GM21576 (cell line): Measurements from ENCODE around the gene CNOT11.
"Not testable (repeated sequence)": the region's sequence is repeated elsewhere in the genome, so short reads cannot be mapped to it uniquely, and the experiment has no call there.

ENCODE experiments used
- ATAC-seq: cut with Tn5 transposase; IDR thresholded peaks from one replicate; pipeline ENCODE4 v1.9.1; 2021; ENCODE audit warnings: mild to moderate bottlenecking, moderate library complexity; ENCODE audit not compliant: unreplicated experiment

CNOT11 gene

GRCh38 chr2:101244899-101245298, 7.8 kb upstream of the CNOT11 start:
- ATAC-seq = not testable (repeated sequence)

DNA sequence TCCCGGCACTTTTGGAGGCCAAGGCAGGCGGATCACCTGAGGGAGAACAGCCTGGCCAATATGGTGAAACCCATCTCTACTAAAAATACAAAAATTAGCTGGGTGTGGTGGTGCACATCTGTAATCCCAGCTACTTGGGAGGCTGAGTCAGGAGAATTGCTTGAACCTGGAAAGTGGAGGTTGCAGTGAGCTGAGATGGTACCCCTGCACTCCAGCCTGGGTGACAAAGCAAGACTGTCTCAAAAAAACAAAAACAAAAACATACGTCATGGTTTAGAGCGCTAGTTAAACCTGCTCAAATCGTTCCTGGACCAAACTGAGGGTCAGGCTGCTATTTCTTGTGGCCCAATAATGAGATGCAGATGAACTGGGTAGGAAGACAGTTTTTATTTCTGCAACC, 7.2 kb upstream of the CNOT11 start:
- ATAC-seq = not testable (repeated sequence)

DNA sequence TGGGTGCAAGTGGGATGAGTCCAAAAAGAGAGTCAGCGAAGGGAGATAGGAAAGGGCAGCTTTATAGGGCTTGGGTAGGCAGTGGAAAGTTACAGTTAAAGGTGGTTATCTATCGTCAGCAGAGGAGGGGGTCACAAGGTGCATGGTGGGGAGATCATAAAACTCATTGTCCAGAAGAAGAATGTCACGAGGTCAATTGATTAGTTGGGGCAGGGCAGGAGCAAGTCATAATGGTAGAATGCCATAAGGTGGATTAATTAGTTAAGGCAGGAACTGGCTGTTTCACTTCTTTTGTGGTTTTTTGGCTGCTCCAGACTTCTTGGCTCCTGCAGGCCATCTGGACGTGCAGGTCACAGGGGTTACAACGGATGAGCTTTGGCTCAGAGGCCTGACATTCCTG, 3.9 kb upstream of the CNOT11 start:
- not testable (repeated sequence) for ATAC-seq

GRCh38 chr2:101249826-101250225, 2.9 kb upstream of the CNOT11 start:
- no peak for ATAC-seq

DNA sequence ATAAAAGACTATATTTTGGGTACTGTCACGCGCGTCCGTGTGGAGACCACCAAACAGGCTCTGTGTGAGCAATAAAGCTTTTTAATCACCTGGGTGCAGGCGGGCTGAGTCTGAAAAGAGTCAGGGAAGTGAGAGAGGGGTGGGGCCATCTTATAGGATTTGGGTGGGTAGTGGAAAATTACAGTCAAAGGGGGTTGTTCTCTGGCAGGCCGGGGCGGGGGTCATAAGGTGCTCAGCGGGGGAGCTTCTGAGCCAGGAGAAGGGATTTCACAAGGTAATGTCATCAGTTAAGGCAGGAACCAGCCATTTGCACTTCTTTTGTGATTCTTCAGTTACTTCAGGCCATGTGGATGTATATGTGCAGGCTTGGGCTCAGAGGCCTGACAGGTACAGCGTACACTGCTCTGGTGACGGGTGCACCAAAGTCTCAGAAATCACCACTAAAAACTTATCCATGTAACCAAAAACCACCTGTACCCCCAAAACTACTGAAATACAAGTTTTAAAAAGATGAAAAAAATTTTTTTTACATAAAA, 1.4 kb upstream of the CNOT11 start:
- ATAC-seq = not testable (repeated sequence)

DNA sequence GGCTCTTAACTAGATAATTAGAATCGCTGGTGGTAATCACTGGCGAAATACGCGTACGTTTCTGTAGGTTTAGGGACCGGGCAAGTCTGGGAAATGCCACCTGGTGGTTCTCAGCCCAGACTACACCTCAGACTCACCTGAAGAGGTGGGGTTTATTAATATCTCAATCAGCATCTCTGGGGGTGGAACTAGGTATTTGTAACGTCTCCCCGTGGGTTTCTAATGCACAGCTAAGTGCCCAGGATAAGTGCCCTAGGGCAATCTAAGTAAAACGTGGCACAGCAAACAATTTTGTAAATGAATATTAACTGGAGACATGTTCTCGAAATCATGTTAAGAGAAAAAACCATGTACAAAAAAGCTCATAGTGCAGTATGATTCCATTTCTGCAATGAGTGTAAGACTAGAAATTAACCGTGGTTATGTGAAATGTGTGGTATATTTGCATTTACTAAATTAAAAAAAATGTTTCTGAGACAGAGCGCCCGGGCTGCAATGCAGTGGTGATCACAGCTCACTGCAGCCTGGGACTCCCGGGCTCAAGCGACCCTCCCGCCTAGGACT, 760 bp upstream of the CNOT11 start:
- ATAC-seq = peak; percentile 35

DNA sequence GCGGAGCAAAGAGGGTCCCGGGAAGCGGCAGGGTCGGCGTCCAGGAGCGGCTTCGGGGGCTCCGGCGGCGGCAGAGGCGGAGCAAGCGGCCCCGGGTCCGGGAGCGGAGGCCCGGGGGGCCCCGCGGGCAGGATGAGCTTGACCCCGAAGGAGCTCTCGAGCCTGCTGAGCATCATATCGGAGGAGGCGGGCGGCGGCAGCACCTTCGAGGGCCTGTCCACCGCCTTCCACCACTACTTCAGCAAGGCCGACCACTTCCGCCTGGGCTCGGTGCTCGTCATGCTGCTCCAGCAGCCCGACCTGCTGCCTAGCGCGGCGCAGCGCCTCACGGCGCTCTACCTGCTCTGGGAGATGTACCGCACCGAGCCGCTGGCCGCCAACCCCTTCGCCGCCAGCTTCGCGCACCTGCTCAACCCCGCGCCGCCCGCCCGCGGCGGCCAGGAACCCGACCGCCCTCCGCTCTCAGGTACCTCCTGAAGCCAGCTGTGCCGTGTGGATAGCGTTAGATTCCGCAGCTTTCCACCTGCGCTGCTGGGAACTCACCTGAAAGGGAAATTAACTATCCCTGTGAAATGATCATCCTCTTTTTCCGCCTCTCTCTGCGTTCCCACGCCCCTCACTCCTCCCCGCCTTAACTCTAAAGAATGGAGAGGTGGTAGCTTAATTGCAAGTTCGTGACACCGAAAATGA, 472 bp downstream of the CNOT11 start:
- ATAC-seq = peak; percentile 53

DNA sequence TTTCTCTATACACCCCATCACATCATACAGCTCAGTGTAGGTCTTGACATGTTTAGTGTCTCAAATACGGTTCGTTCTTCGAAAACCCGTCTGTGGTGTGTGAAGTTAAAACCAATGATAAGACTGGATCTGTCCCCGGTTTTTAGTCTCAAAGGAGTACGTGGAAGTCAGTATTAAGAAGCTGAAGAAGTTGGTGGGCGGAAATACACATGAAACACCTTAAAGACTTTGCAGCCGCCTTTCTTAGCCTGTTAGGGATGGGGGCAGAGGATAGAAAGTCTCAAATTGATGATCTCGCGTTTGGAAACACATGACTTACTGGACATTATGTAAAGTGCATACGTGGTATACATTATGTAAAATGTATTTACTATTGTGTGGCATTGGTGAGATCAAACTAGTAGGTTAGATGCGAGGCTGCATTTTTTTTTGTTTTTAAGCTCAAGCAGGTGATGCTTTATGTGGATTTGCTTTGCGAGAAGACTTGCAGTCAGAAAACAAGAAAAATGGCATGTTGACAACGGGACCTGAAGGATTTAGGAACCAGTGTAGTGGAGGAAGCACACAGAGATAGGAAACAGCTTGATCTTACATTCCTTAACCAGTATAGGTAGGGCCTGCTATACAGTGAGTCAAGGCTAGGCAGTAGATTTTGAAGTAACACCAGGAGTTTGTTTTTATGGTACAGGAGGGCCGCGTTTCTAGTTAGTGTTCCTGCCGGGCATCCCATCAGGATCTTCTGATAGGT, 1.2 kb downstream of the CNOT11 start:
- no peak for ATAC-seq

GRCh38 chr2:101255501-101255900, 2.8 kb downstream of the CNOT11 start:
- ATAC-seq = no peak

DNA sequence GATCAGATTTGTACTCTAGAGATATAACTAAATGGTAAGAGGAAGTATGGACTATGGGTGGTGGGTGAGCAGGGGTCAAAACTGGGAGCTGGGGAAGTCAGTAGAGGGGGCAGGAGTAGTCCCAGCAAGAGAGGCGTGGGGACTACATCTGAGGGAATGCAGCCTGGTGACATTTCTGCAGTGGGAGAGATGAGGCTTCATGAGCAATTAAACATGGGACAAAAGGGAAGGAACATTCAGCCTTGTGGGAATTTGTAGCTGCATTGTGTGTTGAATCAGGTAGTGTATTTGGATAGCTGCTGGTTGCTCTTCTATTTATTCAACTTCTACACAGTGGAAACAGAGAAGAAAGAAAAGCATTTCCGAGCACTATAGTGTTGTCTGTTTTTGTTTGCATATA, 3.6 kb downstream of the CNOT11 start:
- no peak for ATAC-seq

- no peak for ATAC-seq
Observed at GRCh38 chr2:101258804-101259203, 6.1 kb downstream of the CNOT11 start.

GRCh38 chr2:101262142-101262541, 9.5 kb downstream of the CNOT11 start:
- no peak for ATAC-seq

DNA sequence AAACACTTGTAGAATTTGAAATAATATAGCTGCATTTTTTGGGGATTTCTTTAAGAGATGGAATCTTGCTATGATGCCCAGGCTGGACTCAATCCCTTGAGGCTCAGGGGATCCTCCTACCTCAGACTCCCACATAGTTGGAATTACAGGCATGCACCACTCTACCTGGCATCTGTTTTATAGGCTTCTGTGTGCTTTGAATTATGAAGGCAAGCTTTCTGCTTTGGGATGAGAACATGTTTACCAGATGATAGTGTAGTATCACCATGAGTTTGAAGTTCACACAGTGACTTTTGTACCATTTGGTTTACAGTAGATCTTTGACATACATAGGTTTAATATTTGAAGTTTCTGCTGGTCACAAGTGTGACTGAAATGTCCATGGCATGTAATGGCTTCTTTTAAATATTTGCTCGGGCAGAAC, 10.7 kb downstream of the CNOT11 start:
- no peak for ATAC-seq

GRCh38 chr2:101264360-101264939, 11.8 kb downstream of the CNOT11 start:
- no peak for ATAC-seq

- no peak for ATAC-seq
Observed at GRCh38 chr2:101265893-101266499, 13.3 kb downstream of the CNOT11 start.

GRCh38 chr2:101267671-101268656, 15.3 kb downstream of the CNOT11 start:
- peak; percentile 36 for ATAC-seq

DNA sequence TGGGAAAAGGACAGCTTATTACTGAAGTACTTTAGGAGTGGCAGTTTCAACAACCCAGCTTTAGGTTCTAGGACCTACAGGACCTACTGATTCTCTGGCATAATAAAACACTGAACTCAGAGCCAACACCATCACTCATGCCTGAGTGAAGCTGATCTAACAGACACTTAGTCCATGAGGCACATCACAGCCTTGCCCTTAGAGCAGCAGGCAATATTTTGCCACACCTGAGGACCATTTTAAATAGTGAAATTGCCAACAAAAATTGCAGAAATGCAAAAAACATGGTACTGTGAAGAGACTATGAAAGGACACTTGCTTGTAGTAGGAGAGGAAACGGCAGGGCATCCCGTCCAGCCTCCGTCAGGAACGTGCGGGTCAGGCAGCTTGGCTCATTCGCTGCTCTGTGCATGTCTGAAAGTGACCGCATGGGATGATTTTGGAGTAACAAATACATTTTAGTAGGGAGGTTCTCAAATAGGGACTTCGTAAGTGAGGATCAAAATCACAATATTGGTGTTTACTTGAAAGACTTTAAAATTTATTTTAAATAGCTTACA, 18.1 kb downstream of the CNOT11 start:
- ATAC-seq = no peak

DNA sequence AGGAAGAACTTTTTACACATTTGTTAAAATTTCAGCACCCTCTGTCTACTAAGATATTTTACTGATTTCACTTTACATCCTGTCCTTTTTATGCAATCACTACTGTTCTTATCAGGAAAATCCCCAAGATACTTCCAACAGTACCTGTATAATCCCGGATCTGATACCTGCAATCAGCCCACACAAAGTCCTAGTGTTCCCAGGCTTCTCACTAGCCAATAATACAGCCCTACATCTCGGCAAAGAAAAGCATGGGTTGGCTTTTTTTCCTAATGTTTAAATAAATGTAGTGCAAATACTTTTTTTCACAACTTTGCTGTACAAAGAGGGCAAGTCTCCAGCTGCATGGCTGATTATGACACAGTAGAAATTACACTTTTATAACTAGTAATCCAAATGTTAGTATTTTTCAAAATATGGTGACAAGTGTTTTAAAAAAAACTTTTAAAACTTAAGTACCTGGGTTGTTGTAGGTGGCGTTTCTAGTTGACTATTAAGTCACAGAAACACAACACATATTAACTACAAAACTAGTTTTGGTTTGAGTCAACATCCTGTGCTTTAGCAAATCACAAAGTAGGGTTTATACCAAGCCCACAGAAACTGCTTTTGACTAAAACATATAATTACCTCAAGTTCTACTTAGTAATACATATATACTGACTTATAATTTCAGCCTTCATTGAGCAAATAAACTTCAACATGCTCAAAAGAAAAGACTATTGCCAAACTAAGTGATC, 19.5 kb downstream of the CNOT11 start:
- ATAC-seq = peak; percentile 84

- ATAC-seq = no peak
Observed at GRCh38 chr2:101273056-101273455, 20.4 kb downstream of the CNOT11 start.
